Superior temporal gyrus (tissue), 1 donor: ENCODE results near the gene CD160.
"Not testable (repeated sequence)": the region's sequence is repeated elsewhere in the genome, so short reads cannot be mapped to it uniquely, and the experiment has no call there.

Experiments used
- DNase-seq: peaks from one replicate; pipeline ENCODE4 v3.0.0-alpha.2; 2016; ENCODE audit errors: extremely low spot score

Gene CD160

GRCh38 chr1:145710291-145711027, 8.8 kb upstream of the CD160 start:
- DNase-seq, result no peak

- no peak for DNase-seq
These were observed 8.1 kb upstream of the CD160 start for GRCh38 chr1:145711213-145711651.

- no peak for DNase-seq
These were observed 4.7 kb upstream of the CD160 start for GRCh38 chr1:145714524-145715111.

GRCh38 chr1:145716641-145717345, 2.5 kb upstream of the CD160 start:
- DNase-seq, result no peak

- DNase-seq, result no peak
These were observed 1.5 kb upstream of the CD160 start for GRCh38 chr1:145717833-145718232.

- not testable (repeated sequence) for DNase-seq
These were observed 834 bp upstream of the CD160 start for GRCh38 chr1:145718465-145718864.

- no peak for DNase-seq
These were observed 1.2 kb downstream of the CD160 start for GRCh38 chr1:145720556-145720877.

GRCh38 chr1:145720878-145721671, 1.8 kb downstream of the CD160 start:
- DNase-seq, result peak; percentile 71

GRCh38 chr1:145726193-145726592, 6.9 kb downstream of the CD160 start:
- not testable (repeated sequence) for DNase-seq

GRCh38 chr1:145729196-145729595, 9.9 kb downstream of the CD160 start:
- no peak for DNase-seq

GRCh38 chr1:145729666-145730436, 10.6 kb downstream of the CD160 start:
- DNase-seq, result no peak

GRCh38 chr1:145730467-145730866, 11.2 kb downstream of the CD160 start:
- DNase-seq, result no peak

GRCh38 chr1:145730900-145731299, 11.6 kb downstream of the CD160 start:
- no peak for DNase-seq

- no peak for DNase-seq
These were observed 16.9 kb downstream of the CD160 start for GRCh38 chr1:145736191-145736590.

- DNase-seq, result no peak
These were observed 21.0 kb downstream of the CD160 start for GRCh38 chr1:145740269-145740668.

GRCh38 chr1:145747398-145748247, 28.3 kb downstream of the CD160 start:
- no peak for DNase-seq

GRCh38 chr1:145750426-145750825, 31.1 kb downstream of the CD160 start:
- no peak for DNase-seq

GRCh38 chr1:145751491-145752037, 32.3 kb downstream of the CD160 start:
- DNase-seq, result peak; percentile 68

GRCh38 chr1:145757420-145757819, 38.1 kb downstream of the CD160 start:
- DNase-seq, result no peak

GRCh38 chr1:145758116-145758515, 38.8 kb downstream of the CD160 start:
- no peak for DNase-seq
